Embryonic facial prominence (tissue), 1 donor: ENCODE measurements around the gene ENPP3.
A peak's percentile ranks its signal among the peaks of the same experiment; 100 is the strongest.
"Not testable (repeated sequence)": the region's sequence is repeated elsewhere in the genome, so short reads cannot be mapped to it uniquely, and the experiment has no call there.

Experiments
- DNase-seq: peaks from one replicate; pipeline ENCODE4 v3.0.0-alpha.2; 2016; ENCODE audit errors: extremely low spot score

The ENPP3 gene

DNA sequence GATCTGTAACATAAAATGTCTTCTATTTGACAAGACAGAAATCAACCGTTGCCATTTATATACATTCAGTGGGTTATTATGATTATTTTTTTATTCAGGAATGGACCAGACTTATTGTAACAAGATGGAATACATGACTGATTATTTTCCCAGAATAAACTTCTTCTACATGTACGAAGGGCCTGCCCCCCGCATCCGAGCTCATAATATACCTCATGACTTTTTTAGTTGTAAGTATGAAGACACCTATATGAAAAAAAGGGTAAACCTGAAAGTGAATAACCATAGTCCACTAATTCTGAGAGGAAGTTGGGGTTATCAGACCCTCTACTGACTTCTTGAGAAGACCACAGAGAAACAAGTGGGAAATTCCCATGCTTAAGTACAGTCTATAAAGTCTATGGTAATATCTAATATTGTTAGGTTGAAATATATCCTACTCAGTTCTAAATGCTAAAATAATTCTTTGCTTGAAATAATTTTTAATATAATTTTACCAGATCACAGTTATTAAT is 48.2 kb downstream of the ENPP3 start:
- no peak for DNase-seq

DNA sequence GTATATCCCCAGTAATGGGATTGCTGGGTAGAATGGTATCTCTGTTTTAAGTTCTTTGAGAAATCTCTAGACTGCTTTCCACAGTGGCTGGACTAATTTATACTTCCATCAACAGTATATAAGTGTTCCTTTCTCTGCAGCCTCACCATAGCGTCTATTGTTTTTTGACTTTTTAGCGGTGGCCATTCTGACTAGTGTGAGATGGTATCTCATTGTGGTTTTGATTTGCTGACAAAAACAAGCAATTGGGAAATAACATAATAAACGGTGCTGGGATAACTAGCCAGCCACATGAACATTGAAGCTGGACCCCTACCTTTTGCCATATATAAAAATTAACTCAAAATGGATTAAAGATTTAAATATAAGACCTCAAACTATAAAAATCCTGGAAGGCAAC is 49.9 kb downstream of the ENPP3 start:
- no peak for DNase-seq

DNA sequence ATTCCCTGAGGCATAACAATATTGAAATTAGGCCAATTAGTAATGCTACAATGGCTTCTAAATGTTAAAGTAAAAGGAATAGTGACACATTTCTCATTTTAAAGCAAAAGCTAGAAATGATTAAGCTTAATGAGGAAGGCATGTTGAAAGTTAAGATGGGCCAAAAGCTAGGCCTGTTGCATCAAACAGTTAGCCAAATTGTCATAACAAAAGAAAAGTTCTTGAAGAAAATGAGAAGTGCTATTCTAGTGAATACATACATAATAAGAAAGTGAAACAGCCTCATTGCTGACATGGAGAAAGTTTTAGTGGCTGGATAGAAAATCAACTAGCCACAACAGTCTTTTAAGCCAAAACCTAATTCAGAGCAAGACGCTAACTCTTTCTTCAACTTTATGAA is 51.2 kb downstream of the ENPP3 start:
- no peak for DNase-seq

DNA sequence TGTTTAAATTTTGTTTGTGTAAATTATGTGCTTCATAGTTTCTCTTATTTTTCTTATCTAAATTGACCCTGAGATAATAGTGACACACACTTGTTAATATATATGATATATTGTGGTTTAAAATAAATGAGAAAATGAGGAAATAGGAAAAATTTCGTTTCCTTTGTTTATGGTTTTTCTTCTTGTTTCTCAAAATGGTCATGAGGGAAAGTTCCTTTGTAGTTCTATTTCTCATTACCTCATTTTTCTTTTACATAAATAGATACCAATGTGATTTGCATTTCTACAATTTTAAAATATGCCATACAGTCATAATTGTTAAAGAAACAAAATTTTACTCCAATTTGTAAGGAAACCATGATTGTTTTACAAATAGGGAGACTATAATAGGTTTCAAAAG is 54.9 kb downstream of the ENPP3 start:
- DNase-seq = no peak

- no peak for DNase-seq
Measured at GRCh38 chr6:131692589-131692988, 55.5 kb downstream of the ENPP3 start.

- DNase-seq = no peak
Measured at GRCh38 chr6:131693384-131693783, 56.3 kb downstream of the ENPP3 start.

DNA sequence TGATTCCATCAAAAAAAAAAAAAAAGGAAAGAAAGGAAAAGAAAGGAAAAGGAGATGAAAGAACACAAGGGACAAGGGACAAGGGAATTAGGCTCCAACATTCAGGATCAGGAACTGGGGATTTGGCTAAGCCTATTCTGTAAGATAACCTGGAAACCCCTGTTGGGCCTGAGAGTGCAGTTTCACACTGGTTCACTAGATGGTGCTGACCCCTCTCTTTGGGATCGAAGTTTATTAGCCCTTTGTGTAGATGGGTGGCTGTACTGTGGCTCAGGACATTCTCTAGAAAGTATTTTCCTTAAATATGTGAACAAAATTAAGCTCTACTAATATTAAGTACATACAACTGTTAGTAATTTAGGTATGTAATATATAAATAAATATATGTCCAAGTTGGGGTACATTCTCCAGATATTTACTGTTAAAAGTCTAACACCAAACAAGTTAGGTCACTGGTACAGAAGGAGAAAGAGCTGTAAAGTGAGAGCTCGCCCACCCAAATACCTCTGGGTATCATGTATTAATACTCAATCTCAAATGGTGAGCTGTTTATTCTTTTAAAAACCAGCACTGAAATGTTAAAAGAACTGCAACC is 57.8 kb downstream of the ENPP3 start:
- DNase-seq = peak; percentile 30

DNA sequence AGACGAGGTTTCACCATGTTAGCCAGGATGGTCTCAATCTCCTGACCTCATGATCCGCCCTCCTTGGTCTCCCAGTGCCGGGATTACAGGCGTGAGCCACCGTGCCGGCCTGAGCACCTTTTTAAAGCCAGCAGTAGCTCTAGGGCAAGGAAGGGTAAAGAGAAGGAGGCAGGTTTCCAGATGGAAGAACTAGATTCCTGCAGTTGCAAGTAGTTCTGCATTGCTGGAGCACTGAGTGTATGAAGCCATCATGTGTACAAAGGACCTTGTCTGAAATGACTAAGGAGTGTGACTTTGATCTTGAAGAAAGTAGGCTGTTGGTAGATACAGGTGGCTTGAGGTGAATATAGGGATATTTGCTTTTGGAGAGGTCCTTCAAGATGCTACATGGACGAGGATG is 59.9 kb downstream of the ENPP3 start:
- DNase-seq = no peak

GRCh38 chr6:131700851-131701250 is 63.7 kb downstream of the ENPP3 start:
- DNase-seq = not testable (repeated sequence)

DNA sequence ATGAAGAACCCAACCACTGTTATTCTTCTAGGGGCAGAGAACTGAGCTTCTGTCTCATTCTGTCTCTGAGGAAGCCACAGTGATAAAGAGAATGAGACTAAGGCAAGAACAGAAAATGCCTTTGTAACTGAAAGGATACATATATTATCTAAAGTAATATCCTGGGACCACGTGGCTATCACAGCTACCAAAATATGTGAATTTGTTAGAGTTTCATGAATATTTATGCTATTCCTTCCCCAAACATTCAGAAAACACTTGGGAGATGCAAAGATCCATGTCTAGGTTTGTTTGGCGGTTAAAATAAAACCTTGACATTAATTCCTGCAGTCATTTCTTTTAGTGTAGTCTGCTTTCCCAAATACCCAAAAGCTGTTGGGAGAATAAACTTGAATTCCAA is 66.8 kb downstream of the ENPP3 start:
- DNase-seq = not testable (repeated sequence)

GRCh38 chr6:131710917-131711316 is 73.8 kb downstream of the ENPP3 start, which contains the start of gene CTAGE9:
TSS of gene CTAGE9 (minus strand) at chr6:131711017. CDS start at chr6:131711017, 0 bp downstream.
- DNase-seq = not testable (repeated sequence)

DNA sequence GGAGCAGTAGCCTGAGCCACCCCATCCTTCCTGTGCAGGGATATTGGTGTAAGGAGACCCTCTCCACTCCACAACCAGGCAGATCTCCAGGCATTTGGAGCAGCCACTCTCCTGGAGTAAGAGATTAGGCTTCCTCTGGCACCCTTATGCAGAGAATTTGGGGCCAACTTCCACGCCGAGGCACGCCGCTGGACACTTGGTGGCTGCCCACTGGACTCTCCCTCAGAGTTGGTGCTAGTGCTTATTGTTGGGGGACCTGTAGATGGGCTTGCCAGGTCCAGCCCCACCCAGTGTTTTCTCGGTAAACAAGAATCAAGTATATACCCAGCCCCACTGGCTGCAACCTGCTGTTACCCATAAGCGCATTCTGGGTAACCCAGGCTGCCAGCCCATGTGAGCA is 78.5 kb downstream of the ENPP3 start:
- not testable (repeated sequence) for DNase-seq

DNA sequence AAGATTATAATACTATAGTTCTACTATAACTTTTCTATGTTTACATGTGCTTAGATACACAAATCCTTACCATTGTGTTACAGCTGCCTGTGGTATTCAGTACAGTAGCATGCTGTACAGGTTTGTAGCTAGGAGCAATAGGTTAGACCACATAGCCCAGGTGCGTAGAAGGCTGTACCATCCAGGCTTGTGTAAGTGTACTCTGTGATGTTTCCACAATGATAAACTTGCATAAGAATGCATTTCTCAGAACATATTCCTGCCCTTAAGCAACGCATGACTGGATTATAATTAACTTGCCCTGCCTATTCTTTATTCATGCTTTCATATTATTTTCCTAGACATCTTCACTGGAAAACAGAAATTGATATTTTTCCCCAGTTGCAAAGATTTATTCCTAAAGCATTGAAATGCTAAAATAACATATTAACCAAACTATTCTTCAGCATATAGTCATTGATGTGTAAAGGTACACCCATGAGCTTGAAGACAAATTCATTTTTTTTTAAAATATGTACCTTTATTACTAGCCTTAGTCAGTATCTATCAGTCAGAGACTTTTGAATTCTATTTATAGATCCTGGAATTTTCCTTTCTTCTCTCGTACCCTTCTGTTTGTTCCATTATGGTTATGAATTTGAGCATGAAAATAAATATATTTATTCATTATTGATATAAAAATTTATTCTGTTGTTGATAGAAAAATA is 80.9 kb downstream of the ENPP3 start:
- no peak for DNase-seq

DNA sequence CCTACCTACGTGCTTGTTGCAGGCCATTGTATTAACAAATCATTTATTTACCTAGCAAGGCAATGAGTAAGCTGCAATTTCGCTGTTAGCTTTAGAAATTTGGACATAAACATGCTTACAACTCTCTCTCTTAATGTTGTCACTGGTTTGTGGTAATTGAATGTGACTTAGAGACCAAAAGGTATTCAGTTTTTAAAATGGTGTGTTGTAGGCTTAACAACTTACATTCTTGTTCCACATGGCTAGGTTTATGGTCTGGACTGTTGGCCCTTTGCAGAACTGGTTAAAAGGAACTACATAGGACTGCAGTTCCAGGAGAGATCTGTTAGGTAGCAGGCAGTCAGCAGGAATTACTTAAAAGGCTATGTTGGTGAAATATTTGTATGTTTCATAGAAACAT is 84.1 kb downstream of the ENPP3 start:
- no peak for DNase-seq

GRCh38 chr6:131724114-131724513 is 87.0 kb downstream of the ENPP3 start:
- DNase-seq = no peak

GRCh38 chr6:131727467-131727866 is 90.4 kb downstream of the ENPP3 start:
- no peak for DNase-seq

GRCh38 chr6:131727868-131728267 is 90.8 kb downstream of the ENPP3 start:
- DNase-seq = no peak

- DNase-seq = peak; percentile 9
Measured at GRCh38 chr6:131728296-131728939, 91.3 kb downstream of the ENPP3 start.

DNA sequence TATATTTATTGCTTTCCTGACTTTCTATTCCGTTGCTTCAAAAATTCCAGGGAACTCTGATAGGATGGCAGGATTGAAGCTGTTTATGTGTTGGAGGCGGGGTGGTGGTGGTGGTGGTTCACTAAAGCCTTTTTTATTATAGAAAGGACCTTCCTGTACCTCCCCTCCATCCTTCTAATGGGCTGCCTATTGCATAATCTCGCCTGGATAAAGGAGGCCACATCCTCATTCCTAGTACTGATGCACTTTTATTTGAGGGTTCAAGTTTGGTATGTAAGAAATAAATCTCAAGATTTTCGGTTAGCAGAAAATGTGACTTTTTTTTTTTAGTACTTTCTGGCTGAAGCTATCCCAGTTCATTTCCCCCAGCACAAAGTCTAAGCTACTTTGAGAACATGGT is 92.4 kb downstream of the ENPP3 start:
- no peak for DNase-seq

DNA sequence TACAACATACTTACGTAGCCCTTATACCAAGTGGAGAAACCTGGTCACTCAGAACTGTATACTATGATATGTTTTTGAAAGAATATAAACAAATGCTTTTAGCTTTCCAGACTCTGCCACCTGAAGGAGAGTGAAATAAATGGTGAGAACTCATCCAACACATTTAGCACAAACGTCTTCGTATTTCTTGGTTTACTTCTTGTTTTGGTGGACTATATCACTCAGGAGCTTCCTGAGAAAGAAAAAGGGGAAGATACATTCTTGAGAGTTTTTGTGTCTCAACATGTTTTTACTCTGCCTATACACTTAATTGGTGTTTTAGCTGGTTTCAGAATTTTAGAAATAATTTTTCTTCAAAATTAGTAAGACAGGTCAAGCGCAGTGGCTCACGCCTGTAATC is 93.2 kb downstream of the ENPP3 start:
- no peak for DNase-seq

- DNase-seq = no peak
Measured at GRCh38 chr6:131731224-131731623, 94.1 kb downstream of the ENPP3 start.

- DNase-seq = no peak
Measured at GRCh38 chr6:131733376-131734016, 96.4 kb downstream of the ENPP3 start.
